HepG2 (cell line): ENCODE results near the gene TOLLIP. TPM values are rescaled to one million over a fixed set of nuclear protein-coding genes. Genes with fewer than 3 reads are reported as not detected.

Experiments used
- CBX2 ChIP-seq, 2 experiments: fragments of 200-600 bp in 1 of 2; sonication (generic); formaldehyde crosslinking in 1 of 2; IDR thresholded peaks; 2 replicates each; pipeline versions ENCODE4 v1.7.0 to v1.8.1; 2018 to 2022; ENCODE audit warnings: low read depth in 2 of 2, low read length in 1 of 2, mild to moderate bottlenecking in 1 of 2, missing genetic modification reagents in 1 of 2
- EED ChIP-seq: sonication (generic); formaldehyde crosslinking; IDR thresholded peaks from 2 replicates; pipeline ENCODE4 v1.5.0; 2020; ENCODE audit warnings: mild to moderate bottlenecking, missing genetic modification reagents
- IRF1 ChIP-seq: sonication (generic); formaldehyde crosslinking; IDR thresholded peaks from 2 replicates; pipeline ENCODE4 v1.4.0; 2020; ENCODE audit warnings: low read depth, mild to moderate bottlenecking, missing genetic modification reagents
- MAZ ChIP-seq, 2 experiments: sonication (generic) in 1 of 2; formaldehyde crosslinking in 1 of 2; IDR thresholded peaks; 2 replicates each; pipeline versions ENCODE4 v1.5.0 to v1.6.1; 2012 to 2020; ENCODE audit warnings: low read depth in 2 of 2, mild to moderate bottlenecking in 2 of 2, borderline replicate concordance in 1 of 2, improper control_type of control experiment in 1 of 2, low read length in 1 of 2, missing genetic modification reagents in 1 of 2, moderate library complexity in 1 of 2
- RBFOX2 ChIP-seq: fragments of 200-400 bp; formaldehyde crosslinking; IDR thresholded peaks from 2 replicates; pipeline ENCODE4 v1.6.1; 2017; ENCODE audit warnings: low read depth, mild to moderate bottlenecking, low read length
- SRY ChIP-seq: sonication (generic); formaldehyde crosslinking; IDR thresholded peaks from 2 replicates; pipeline ENCODE4 v1.8.0; 2022; ENCODE audit warnings: mild to moderate bottlenecking, missing genetic modification reagents
- ZBTB38 ChIP-seq: sonication (generic); formaldehyde crosslinking; IDR thresholded peaks from 2 replicates; pipeline ENCODE4 v1.5.1; 2020; ENCODE audit warnings: mild to moderate bottlenecking, missing genetic modification reagents
- ZFAT ChIP-seq: sonication (generic); formaldehyde crosslinking; conservative IDR thresholded peaks from 2 replicates; pipeline ENCODE4 v1.8.1; 2023; ENCODE audit warnings: missing genetic modification reagents, inconsistent platforms
- ZNF276 ChIP-seq: sonication (generic); formaldehyde crosslinking; IDR thresholded peaks from 2 replicates; pipeline ENCODE4 v1.4.0; 2020; ENCODE audit warnings: mild to moderate bottlenecking, low read depth, missing genetic modification reagents
- polyA plus RNA-seq, 8 experiments: library from polyadenylated mRNA; depleted of rRNA in 3 of 8; stranded (reverse) in 7 of 8; unstranded in 1 of 8; fragments of >200 nt; fragmentation: Illumina TruSeq in 4 of 8; extraction: Trizol in 4 of 8; gene quantifications; 2 replicates each; pipeline versions ENCODE4 v1.2.1 to v1.2.3, GENCODE V29; 2011 to 2016; ENCODE audit warnings: low read depth in 4 of 8, missing spikeins in 1 of 8, mixed read lengths in 1 of 8; ENCODE audit not compliant: insufficient read depth in 1 of 8
- total RNA-seq, 5 experiments: library from RNA; depleted of rRNA; stranded (reverse); fragments of >200 nt; fragmentation: Illumina TruSeq; extraction: Trizol; gene quantifications; 2 replicates each; pipeline ENCODE4 v1.2.3, GENCODE V29; 2016; ENCODE audit warnings: low read depth in 1 of 5
- TF ChIP-seq, protein P1 (sequence below): sonication (generic); formaldehyde crosslinking; conservative IDR thresholded peaks from 2 replicates; pipeline ENCODE4 v1.4.0; 2020; ENCODE audit warnings: missing genetic modification reagents
- TF ChIP-seq, protein P2 (sequence below): fragments of 450-650 bp; IDR thresholded peaks from 2 replicates; pipeline ENCODE4 v1.6.1; 2017; ENCODE audit warnings: mild to moderate bottlenecking
- TF ChIP-seq, protein P3 (sequence below): sonication (generic); formaldehyde crosslinking; IDR thresholded peaks from 2 replicates; pipeline ENCODE4 v1.9.0; 2021; ENCODE audit warnings: mild to moderate bottlenecking, missing genetic modification reagents

TOLLIP gene
- total and polyA plus RNA-seq, 2 of the 13 experiments (the other 11 are each of a cell fraction or from before 2014, with no cell fraction given), result 25.9 to 47.5 TPM

DNA sequence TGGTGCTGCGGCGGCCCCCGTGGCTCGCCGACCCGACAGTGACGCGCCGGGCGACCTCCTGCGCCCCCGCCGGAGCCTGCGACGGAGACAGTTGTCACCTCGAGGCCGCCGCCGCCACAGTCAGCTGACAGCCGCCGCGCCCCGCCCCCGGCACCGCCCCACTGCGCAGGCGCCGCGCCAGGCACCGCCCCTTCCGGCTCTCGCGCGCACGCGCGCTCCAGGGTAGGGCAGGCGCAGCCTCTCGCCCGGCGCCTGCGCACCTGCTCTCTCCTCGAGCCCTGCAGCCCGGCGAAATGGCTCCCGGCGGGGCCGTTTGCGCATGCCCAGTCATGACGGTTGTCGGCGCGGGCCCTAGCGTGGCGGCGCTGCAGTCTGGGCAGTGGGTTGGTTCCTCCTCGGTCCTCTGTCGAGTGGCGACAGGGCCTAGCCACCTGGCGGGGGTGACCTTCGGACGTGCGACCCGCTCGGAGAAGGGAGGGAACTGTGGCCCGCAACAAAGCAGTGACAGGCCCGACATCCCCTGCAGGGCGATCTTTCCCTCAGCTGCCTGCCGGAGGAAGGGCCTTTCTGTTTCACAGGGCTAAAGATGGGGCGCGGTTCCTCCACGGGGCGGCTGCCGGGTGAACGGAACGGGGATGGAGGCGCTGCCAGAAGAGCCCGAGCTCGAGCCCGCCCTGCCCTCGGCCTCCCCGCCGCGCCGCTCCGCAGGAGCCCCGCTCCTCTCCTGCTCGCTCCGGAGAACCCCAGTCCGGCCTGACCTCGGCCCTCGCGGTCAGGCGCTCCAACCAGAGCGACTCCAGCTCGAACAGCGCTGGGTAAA, at the start of gene TOLLIP (continued):
- TF ChIP-seq, protein P1, sequence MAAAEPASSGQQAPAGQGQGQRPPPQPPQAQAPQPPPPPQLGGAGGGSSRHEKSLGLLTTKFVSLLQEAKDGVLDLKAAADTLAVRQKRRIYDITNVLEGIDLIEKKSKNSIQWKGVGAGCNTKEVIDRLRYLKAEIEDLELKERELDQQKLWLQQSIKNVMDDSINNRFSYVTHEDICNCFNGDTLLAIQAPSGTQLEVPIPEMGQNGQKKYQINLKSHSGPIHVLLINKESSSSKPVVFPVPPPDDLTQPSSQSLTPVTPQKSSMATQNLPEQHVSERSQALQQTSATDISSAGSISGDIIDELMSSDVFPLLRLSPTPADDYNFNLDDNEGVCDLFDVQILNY (CRISPR knock-in tag), result 0 out of 2 replicates have a peak, but pooled peaks have one; percentile 7
- TF ChIP-seq ZFAT, result 0 out of 2 replicates have a peak, but pooled peaks have one; percentile 78
- peak; percentile 93 for TF ChIP-seq EED (CRISPR knock-in tag)
- TF ChIP-seq, protein P2, sequence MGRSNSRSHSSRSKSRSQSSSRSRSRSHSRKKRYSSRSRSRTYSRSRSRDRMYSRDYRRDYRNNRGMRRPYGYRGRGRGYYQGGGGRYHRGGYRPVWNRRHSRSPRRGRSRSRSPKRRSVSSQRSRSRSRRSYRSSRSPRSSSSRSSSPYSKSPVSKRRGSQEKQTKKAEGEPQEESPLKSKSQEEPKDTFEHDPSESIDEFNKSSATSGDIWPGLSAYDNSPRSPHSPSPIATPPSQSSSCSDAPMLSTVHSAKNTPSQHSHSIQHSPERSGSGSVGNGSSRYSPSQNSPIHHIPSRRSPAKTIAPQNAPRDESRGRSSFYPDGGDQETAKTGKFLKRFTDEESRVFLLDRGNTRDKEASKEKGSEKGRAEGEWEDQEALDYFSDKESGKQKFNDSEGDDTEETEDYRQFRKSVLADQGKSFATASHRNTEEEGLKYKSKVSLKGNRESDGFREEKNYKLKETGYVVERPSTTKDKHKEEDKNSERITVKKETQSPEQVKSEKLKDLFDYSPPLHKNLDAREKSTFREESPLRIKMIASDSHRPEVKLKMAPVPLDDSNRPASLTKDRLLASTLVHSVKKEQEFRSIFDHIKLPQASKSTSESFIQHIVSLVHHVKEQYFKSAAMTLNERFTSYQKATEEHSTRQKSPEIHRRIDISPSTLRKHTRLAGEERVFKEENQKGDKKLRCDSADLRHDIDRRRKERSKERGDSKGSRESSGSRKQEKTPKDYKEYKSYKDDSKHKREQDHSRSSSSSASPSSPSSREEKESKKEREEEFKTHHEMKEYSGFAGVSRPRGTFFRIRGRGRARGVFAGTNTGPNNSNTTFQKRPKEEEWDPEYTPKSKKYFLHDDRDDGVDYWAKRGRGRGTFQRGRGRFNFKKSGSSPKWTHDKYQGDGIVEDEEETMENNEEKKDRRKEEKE, result no peak
- TF ChIP-seq, protein P3, sequence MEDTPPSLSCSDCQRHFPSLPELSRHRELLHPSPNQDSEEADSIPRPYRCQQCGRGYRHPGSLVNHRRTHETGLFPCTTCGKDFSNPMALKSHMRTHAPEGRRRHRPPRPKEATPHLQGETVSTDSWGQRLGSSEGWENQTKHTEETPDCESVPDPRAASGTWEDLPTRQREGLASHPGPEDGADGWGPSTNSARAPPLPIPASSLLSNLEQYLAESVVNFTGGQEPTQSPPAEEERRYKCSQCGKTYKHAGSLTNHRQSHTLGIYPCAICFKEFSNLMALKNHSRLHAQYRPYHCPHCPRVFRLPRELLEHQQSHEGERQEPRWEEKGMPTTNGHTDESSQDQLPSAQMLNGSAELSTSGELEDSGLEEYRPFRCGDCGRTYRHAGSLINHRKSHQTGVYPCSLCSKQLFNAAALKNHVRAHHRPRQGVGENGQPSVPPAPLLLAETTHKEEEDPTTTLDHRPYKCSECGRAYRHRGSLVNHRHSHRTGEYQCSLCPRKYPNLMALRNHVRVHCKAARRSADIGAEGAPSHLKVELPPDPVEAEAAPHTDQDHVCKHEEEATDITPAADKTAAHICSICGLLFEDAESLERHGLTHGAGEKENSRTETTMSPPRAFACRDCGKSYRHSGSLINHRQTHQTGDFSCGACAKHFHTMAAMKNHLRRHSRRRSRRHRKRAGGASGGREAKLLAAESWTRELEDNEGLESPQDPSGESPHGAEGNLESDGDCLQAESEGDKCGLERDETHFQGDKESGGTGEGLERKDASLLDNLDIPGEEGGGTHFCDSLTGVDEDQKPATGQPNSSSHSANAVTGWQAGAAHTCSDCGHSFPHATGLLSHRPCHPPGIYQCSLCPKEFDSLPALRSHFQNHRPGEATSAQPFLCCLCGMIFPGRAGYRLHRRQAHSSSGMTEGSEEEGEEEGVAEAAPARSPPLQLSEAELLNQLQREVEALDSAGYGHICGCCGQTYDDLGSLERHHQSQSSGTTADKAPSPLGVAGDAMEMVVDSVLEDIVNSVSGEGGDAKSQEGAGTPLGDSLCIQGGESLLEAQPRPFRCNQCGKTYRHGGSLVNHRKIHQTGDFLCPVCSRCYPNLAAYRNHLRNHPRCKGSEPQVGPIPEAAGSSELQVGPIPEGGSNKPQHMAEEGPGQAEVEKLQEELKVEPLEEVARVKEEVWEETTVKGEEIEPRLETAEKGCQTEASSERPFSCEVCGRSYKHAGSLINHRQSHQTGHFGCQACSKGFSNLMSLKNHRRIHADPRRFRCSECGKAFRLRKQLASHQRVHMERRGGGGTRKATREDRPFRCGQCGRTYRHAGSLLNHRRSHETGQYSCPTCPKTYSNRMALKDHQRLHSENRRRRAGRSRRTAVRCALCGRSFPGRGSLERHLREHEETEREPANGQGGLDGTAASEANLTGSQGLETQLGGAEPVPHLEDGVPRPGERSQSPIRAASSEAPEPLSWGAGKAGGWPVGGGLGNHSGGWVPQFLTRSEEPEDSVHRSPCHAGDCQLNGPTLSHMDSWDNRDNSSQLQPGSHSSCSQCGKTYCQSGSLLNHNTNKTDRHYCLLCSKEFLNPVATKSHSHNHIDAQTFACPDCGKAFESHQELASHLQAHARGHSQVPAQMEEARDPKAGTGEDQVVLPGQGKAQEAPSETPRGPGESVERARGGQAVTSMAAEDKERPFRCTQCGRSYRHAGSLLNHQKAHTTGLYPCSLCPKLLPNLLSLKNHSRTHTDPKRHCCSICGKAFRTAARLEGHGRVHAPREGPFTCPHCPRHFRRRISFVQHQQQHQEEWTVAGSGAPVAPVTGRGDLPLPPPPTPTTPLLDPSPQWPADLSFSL, result no peak
- peak; percentile 95 for TF ChIP-seq RBFOX2
- TF ChIP-seq ZBTB38 (CRISPR knock-in tag), result peak; percentile 96
- no peak for TF ChIP-seq CBX2 (IDR thresholded peaks at IDR 0.05; ENCODE audit: low read depth, low read length)
- TF ChIP-seq CBX2 (CRISPR knock-in tag; IDR thresholded peaks at IDR 0.05; ENCODE audit: low read depth), result no peak
- TF ChIP-seq IRF1 (CRISPR knock-in tag), result 0 out of 2 replicates have a peak, but pooled peaks have one; percentile 65
- peak; percentile 72; the same call in 1 of the 2 replicates for TF ChIP-seq SRY (CRISPR knock-in tag)
- TF ChIP-seq ZNF276 (CRISPR knock-in tag), result peak; percentile 73; the same call in 1 of the 2 replicates
- TF ChIP-seq MAZ (IDR thresholded peaks at IDR 0.05; ENCODE audit: borderline replicate concordance, low read depth, low read length), result no peak
- TF ChIP-seq MAZ (CRISPR knock-in tag; IDR thresholded peaks at IDR 0.05; ENCODE audit: low read depth), result peak; percentile 91
